HG02943 (cell line): Measurements from ENCODE around the gene PRRT1B.
"Not testable (repeated sequence)": the region's sequence is repeated elsewhere in the genome, so short reads cannot be mapped to it uniquely, and the experiment has no call there.

Experiments used
- ATAC-seq: cut with Tn5 transposase; IDR thresholded peaks from one replicate; pipeline ENCODE4 v1.9.1; 2021; ENCODE audit warnings: mild to moderate bottlenecking, low read depth, moderate library complexity; ENCODE audit not compliant: unreplicated experiment

The PRRT1B gene

GRCh38 chr9:131545003-131545785 is at the start of gene PRRT1B:
PRRT1B (plus strand) TSS chr9:131545523; CDS start chr9:131545616, 93 bp downstream.
- ATAC-seq: no peak

- ATAC-seq: no peak
These were observed 49.5 kb upstream of the PRRT1B start for GRCh38 chr9:131495785-131496184.

DNA sequence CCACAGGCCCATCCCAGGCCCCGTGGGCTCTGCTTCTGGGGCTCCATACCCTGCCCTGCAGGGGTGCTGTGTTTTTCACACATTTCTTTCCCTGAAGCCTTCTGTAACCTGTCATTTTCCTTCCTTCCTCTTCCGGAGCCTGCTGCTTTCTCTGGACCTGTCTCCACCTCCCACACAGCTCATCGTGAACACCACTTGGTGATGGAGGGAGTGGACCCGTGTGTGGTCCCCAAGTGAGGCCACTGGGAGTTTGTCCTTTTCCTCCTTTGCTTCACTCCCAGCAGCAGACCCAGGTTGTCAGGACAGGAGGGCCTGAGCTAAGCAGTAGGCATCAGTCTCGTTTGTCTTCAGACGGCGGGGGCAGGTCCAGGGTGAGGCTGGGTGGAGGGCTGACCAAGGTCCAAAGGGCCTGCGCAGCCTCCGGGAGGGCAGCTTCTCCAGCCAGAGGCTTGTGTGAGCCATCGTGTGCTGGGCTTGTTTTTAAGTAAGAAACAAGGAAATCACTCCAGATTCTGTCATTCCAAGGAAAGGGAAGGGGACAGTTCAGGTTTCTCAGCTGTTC is 48.4 kb upstream of the PRRT1B start:
- no peak for ATAC-seq

DNA sequence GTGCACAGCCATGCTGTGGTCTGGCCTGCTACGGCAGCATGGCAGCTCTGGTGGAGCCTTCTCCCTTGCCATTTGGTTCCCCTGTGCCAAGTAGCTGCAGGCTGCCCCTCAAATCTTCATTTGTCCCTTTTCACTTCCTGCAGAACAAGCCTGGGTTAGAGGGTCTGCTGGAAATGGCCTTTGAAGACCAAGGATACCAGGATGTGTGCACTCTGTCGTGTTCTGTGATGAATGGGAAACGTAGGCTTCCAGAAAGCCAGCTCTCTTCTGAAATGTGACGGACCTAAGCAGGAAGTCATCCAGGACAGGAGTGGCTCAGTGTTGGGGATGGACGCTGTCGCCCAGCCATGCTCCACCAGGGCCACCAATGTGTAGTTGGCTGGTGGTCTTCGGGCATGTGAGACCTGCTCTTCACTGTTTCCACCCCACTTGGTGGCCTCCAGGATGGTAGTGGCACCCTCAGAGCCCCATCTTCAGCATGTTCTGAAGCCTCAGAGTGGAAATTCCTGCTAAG is 46.0 kb upstream of the PRRT1B start:
- no peak for ATAC-seq

GRCh38 chr9:131500377-131500776 is 44.9 kb upstream of the PRRT1B start:
- ATAC-seq: no peak

GRCh38 chr9:131500939-131501541 is 44.3 kb upstream of the PRRT1B start:
- no peak for ATAC-seq

DNA sequence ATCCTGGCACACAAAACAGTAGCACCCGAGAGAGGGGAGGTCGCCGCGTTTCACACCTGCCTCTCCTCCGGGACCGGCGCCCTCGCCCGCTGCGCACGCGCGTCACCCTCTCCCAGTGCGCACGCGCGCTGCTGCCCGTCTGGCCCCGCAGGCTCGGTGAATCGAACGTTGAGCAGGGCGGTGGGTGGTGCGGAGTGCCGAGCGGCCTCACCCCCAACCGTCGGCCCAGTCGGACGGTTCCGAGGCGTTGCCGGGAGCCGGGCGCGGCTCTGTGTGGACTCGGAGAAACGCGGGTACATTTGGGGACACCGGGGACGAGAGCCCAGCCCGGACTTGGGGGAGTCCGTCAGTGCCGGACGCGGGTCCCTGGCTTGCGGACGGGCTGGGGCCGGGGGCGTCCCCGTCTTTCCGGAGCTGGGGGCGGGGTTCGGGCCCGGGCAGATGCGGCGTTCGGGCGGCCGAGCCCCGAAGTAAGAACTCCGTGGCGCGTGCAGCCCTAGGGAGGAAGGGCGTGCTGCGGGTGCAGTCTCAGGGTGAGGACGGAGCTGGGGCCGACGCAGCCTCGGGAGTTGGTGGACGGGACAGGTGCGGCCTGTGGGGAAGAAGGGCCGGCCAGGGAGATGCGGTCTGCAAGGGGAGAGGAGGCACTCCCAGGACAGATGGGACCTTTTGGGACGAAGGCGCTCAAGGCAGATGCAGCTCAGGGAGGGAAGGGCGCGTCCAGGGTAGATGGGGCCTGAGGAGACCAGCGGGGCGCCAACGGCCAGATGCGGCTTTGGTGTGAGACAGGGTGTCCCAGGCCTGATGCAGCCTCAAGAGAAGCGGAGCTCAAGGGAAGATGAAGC is 42.3 kb upstream of the PRRT1B start, which contains the start of gene POMT1:
POMT1 (plus strand) TSS at position 138 of the 845 bp plus-strand sequence. CDS start 1,301 bp downstream, outside the sequence.
- ATAC-seq: peak; percentile 75

- no peak for ATAC-seq
These were observed 41.5 kb upstream of the PRRT1B start for GRCh38 chr9:131503626-131504465.

DNA sequence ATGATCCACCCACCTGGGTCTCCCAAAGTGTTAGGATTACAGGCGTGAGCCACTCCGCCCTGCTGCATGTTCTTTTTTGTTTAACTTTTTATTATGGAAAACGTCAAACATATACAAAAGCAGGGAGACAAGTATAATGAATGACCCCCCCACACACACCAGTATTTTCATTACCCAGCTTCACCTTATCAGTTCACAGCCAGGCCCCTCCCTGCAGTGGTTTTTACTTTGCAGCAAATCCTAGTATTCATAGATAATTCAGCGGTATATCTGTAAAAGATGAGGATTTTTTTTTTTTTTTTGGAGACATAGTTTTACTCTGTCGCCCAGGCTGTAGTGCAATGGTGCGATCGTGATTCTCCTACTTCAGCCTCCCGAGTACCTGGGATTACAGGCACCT is 40.3 kb upstream of the PRRT1B start:
- ATAC-seq: no peak

DNA sequence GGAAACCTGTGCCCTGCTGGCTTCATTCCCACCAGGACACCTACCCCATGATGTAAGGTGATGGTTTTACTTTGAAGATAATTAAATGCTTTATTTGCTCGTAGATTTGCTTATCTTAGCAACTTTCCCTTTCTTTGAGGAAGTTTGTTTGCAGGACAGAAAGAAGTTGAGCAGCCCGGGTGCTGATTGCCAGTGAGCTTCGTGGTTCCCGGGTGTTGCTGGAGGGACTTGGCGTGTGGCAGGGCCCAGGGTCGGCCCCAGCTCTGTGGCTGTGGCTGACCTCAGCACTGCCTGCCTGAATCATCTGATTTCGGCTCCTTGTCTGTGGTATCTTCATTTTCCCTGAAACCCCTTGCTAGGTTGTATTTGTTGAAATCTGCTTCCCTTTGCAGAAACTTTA is 33.9 kb upstream of the PRRT1B start:
- ATAC-seq: no peak

DNA sequence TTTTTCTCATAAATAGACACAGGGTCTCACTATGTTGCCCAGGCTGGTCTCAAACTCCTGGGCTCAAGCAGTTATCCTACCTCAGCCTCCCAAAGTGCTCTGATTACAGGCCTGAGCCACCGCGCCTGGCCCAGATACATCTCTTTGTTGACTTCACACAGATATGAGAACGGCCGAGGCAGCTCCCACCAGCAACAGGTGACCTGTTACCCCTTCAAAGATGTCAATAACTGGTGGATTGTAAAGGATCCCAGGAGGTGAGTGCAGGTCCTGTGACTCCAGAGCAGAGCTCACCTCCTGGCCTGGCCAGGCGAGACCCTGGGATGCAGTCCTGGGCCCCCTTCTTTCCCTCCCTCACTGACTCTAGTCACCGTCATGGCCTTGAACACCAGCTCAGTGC is 33.4 kb upstream of the PRRT1B start:
- ATAC-seq: no peak

- no peak for ATAC-seq
These were observed 32.1 kb upstream of the PRRT1B start for GRCh38 chr9:131513177-131513576.

GRCh38 chr9:131515559-131516031 is 29.7 kb upstream of the PRRT1B start:
- ATAC-seq: not testable (repeated sequence)

- no peak for ATAC-seq
These were observed 29.2 kb upstream of the PRRT1B start for GRCh38 chr9:131516100-131516499.

- no peak for ATAC-seq
These were observed 28.4 kb upstream of the PRRT1B start for GRCh38 chr9:131516930-131517329.

- no peak for ATAC-seq
These were observed 27.5 kb upstream of the PRRT1B start for GRCh38 chr9:131517761-131518190.

DNA sequence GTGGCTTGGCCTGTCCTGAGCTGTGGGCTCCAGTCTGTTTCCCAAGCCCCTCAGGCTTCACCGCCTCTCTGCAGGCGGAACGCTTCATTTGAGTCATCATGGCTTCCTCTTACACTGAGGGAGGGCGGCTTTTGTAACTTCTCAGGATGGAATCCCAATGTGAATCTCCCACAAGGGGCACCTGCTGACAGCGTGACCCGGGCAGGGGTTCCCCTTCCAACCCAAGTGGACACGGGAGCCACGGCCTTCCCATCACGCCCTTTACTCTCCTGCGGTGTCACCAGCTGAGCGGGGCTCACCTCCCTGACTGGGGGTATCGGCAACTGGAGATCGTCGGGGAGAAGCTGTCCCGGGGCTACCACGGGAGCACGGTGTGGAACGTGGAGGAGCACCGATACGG is 26.8 kb upstream of the PRRT1B start:
- ATAC-seq: no peak

GRCh38 chr9:131520503-131520902 is 24.8 kb upstream of the PRRT1B start:
- no peak for ATAC-seq

GRCh38 chr9:131521203-131521602 is 24.1 kb upstream of the PRRT1B start:
- no peak for ATAC-seq
